Femur (tissue), 1 donor: ENCODE results near the gene AOAH.

Experiments
- DNase-seq: peaks from one replicate; pipeline ENCODE4 v3.0.0-alpha.2; 2017

AOAH gene

DNA sequence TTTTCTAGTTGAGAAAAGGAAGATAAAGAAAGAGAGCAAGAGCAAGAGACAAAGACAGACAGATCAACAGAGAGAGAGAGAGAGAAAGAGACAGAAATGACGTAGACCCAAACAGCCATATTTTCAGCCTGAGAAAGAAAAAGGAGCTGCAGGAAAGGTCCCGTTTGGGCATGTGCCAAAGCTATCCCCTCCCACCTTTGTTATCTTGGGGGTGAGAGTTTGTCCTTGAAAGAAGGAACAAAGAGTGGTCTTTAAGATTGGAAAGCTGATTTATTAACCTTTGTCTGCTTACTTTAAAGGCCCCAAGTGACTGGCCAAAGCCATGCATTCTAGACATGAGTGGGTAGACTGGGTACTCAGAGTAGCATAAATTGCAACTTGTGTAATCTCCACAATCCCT lies 98.2 kb downstream of the AOAH start:
- no peak for DNase-seq

DNA sequence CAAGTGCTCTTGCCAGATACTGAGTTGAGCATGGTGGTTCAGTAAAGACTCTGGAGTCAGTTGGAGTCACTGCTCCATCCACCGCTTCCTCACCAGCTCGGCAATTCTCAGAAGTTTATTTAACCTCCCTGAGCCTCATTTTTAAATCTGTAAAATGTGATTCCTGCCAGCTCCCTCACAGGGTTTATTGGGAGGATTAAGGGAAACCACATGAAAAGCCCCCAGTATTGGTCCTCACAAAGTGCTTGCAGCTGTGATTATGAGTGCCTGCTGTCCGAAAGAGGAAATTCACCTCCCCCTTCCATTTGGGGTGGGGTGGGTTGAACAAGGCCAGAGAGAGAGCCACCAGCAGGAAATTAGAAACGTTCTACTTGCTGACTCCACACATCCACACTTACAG lies 99.0 kb downstream of the AOAH start:
- peak; percentile 34 for DNase-seq

DNA sequence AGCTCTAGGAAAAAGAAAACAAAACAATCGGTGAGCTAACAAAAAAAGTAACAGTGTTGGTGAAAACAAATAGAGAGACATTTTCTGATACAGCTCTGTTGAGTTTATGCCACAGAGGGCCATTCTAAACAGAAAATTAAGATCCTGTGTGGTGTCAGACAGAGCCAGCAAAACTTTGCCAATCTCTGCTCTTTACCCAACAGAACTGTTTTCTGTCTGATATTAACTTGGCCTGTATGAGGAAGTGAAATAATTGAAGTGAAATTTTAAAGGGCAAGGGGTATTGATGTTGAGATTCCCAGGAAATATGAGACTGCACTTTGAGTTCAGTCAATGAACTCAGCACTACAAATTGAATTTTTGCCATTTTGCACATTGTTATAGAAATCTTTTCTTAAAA lies 101.0 kb downstream of the AOAH start:
- no peak for DNase-seq

DNA sequence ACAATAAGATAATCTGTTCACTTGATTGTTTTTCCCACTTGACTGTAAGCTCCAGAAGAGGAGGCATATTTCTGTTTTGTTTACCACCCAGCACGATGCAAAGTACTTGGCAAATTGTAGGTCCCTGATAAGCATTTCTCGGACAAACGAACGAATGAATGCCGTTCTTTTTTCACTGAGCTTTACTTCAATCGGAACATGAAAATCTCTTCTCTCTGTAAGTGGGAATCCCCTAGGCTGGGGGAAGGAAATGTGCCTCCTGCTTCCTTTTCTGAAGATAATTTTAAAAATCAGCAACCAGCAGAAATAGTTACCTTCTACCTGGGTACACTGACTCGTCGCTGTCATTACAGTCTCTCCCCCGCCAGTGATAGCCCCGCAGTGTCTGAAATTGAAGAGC lies 102.9 kb downstream of the AOAH start:
- DNase-seq = no peak

DNA sequence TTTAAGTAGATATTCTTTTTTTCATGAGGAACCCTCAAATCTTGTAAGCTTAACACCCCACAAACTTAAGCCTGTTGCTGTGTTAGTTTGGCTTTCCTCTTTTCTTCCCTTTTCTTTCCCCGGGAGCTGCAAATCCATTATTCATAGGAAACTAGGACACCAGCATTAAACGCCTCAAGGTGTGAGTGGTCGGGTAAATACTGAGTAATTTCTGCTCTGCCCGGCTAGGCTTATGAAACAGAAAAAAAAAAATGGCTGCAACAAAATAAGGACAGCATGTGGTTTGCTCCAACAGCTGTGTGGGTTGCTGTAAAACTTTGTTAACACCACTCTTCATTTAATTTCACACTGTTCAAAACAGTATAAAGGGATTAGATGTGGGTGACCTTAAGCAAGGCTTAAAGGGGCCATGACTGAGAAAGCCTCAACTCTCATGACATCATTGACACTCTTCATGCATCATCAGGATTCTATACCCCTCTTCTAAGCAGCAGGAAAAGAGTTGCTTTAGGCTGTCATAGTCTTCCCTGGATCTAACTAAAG lies 104.1 kb downstream of the AOAH start:
- no peak for DNase-seq

DNA sequence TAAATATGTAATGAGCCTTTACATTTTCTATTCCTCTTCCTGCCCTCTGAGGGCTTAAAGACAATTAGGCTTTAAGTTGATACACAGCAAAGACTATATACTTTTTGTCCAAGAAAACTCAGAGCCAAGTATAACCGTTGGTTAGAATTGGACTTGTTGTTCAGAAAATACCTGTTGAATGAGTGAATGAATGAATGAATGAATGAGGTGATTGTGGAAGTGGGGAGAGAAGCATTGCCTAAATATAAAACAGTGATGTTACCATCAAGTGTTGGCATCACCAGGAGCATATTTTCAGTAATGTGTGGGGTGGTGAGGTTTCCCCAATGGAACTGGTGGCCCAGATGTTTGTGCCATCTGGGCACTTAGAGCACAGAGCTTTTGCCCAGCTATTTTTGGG lies 106.9 kb downstream of the AOAH start:
- no peak for DNase-seq

DNA sequence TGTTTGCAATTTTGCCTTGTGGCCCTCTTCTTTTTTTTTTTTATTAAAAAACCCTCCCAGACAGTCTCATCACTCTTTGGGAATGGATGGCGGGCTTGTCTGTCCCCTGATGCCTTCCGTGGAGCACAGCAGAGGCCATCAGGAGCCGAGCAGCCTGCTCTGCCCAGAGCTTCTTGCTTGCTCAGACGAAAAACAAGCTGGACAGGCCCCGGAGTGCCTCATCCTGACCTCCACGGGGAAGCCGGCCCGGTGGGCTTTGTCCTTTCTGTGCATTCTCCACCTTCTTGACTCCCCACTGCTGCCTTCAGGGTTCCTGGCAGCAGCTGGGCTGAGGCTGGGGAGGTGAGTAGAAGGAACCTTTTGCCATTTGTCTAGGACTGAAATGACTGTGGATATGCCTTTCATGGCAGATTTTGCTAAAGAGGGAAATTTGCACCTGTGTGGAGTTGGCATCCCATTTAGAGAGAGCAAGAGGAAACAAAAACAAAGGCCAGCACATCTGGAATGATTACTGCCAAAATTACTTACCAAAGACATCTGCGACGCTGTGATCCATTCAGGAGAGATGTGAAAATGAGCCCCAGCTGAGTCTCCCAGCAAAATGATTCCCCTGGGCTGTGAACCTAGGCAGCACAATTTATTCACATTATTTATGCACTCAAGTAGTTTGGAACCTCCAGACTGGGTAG lies 108.3 kb downstream of the AOAH start:
- no peak for DNase-seq

DNA sequence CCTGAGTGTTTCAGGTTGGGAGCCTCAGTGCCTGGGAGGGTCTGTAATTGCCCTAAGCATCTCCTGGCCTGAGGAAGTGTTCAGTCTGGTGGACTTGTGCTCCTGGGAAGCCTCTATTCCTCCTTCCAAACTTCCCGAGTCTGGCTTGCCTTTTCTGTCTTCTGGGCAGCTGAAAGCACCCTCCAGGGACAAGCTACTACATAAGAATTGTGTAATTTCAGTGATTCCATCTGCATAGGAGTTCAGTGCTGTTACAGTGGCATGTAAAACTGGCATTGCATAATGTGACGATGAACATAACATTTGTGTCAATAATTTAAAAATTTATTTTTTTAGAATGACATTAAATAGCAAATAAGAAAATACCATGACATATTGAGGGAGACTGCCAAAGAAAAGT lies 109.3 kb downstream of the AOAH start:
- DNase-seq = no peak

DNA sequence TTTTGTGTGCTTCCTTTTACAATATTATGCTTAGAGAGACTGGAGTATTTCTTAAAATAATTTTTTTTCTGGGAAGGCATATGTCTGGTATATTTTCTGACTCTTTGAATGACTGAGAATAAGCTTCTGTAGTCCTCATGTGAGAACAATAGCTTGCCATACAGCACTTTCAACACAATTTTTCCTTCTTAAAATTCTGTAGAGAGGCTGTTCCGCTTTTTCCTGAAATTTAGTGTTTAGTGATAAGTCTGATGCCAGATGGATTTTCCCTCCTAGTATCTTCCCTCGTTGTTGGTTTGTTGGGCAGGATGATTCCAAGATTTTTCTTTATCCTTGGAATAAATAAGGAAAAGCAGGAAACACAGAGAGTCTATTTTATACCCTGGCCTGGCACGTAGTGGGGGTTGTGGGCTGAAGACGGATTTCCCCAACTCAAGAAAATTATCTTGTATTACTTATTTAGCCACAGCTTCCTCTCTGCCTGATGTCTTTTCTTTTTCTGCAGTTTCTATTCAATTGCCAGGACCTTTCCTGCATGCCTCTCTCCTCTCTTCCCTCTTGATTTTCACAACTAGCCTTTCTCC lies 111.2 kb downstream of the AOAH start:
- DNase-seq = no peak

DNA sequence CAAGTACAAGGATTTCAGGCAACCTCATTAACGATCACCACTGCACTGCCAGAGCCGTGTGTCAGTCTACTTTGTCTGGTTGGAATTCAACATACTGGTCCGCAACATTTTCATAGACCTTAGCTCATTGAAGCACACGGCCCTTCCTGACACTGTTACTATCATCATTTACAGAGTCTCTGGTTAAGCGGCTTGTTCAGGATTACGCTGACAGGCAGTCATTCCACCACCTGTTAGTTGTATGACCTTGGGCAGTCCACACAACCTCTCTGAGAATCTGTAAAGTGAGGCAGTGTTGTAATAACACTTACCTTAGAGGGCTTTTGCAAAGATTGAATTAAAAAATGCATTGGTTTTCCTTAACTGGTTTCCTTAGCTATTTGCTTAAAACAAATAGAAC lies 112.6 kb downstream of the AOAH start:
- no peak for DNase-seq

DNA sequence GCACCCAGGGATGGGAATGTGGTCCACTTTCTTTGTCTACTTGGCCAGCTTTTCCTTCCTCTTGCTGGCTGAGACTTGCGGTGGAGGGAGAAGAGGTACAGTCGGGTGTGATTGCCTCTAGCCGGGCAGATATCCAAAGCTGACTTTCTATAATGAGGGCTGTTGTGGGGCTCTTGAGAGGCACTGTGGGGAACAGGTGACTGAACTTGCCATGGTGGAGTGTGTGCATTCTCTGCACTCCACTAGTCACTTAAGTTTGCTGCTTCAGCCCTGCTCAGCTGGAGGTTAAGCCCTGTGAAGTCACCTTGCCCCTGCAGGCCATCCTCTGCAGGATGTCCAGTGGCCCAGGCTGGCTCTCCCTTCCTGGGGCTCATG lies 116.6 kb downstream of the AOAH start:
- no peak for DNase-seq

DNA sequence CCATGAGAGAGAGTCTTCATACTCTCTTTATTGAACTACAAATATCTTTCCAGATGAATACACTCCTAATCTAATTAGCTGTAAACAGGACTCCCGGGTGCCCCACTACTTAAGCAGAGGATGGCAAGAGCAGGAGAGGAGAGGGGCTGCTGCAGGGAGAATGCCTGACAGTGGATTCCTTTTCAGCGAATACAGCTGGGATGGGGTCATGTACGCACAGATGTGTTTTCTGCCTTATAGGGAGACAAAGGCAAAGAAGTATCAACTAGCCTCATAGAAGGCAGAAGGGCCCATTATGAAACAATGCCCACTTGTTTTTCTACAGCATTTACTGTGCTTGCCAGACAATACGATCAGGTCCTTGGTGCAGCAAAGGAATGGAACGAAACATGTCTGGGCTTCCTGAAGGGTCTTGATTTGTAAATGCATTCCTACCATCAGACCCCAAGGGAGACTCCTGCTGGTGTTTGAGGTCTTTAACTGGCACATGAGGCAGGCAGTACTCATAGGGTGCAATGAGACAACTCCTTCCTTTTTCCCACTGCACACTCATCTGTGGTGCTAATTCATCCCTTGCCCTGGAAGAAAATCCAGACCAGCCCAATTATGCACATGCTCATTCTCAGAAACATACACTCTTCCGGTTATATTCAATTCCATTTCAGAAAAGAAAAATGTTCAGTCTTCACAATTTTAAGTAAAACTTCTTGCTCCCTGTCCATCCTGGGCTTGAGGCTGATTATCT lies 117.1 kb downstream of the AOAH start:
- no peak for DNase-seq

DNA sequence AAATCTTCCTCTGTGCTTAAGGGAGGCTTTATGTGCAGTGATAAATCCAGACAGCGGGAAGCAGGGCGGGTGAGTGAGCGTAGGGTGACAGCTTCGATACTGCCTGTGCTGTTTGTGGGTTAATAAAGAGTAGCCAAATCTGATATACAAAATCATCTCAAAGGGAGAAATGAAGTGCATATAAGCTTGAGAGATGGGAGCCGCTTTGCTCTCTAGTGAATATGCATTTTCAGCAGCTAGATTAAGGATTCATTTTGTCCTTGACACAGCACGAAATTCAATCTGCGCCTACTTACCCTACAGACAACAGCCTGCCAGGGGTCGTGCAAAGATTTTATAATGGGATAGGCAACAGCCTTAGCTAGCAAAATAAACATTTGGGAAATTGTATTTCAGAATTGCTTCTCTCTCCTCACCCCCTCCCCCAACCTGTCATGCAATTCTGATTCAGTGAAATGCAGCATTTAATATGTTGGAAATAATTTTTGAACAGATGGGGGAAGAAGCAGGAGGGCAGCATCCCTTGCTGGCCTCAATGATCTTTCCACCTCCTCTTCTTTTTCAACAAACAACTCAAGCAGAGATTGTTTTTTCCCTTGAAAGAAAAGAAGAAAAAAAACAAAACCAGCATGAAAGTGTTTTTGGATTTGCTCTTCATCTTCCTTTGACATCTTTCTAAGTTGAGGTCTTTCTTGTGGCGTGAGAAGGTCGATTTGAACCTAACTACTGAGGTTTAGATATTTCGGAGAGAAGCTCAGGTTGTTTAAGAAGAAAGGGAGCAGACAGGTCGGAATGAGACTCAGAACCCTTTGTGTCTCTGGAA lies 117.9 kb downstream of the AOAH start:
- DNase-seq = no peak

DNA sequence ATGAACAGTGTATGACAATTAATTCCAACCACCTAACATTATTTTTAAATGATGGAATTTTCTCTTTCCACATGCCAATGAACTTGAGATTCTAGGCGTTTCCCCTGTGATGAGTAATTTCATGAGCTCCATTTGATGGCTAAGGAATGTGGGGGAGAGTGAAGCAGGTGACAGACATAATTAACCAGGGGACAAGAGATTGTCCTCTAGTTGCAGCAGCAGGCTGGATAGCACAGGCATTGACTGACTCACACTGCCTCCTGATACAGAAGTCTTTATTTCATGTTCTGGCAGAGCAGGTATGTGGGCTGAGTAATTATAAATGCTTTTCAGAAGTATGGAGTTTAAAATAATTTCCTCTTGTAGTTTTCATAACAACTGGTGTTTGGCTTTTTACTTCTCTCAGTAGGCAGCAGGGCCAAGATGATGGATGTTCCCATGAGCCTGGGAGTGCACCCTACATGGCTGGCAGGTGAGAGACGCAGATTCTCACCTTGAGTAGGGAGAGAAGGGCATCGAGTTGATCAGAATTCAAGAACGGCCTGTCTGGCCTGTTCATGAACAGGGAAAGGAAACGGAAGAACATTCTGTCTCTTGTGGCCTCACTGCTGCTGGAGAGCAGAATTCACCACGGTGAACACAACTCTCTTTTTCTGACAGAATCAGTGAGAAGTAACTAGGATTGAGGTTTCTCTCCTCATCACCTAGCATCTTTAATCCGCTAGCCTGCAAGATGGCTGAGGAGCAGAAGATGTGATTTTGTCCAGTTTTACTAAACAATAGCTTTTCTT lies 118.8 kb downstream of the AOAH start:
- DNase-seq = no peak

DNA sequence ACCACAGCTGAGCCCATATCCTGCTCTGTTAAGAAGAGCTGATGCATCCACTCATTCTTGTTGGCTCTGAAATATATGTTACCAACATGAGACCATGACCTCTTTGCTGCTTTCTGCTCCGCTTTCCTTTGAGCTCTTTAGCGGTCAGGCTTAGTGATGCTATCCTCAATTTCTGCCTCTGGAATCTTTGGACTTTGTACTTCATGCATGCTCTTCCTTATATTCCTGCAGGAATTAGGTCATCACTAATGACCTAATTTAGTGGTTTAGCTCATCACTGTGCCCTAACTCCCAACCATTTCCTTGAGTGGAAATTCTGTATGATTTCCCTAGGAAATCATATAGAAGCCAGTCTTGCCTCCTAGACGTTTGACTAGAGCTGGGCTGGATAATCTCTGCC lies 119.5 kb downstream of the AOAH start:
- DNase-seq = no peak

DNA sequence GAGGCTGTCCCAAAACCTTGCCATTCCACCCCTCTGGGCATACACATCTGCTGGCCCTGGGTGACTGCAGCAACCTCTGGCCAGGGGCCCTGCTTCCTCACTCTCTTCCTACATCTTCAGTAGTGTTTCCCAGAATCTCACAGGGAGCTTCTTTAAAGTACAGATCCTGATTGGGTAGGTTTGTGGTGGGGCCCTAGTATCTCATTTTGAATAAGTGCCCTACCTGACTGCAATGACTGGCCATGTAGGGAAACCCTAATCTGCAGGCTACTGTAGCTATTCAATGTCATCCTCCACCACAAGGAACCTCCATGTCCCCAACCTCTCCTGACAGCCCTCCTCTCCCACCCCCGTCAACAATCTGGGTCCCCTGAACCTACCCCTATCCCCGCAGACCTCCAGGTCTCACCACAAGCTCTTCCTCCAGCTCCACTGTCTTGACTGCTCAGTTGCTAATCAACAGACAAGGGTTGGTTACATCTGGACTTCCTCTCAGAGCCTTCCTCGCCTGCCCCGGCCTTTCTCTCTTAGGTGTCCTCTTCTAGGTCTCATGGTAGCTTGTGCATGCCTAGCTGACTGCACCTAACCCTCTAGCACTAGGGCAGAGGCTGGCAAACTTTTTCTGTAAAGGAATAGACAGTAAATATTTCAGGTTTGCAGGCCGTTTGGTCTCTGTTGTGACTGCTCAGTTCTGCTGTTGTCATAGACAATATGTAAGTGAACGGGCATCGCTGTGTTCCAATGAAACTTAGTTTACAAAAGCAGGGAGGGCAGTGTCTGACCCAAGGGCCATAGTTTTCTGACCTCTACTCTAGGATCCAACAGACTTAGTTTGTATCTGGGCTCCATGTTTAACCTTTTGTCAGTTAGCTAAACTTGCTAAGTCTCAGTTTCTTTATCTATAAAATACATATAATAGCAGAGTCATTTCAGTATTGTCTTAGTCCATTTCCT lies 121.1 kb downstream of the AOAH start:
- DNase-seq = no peak

DNA sequence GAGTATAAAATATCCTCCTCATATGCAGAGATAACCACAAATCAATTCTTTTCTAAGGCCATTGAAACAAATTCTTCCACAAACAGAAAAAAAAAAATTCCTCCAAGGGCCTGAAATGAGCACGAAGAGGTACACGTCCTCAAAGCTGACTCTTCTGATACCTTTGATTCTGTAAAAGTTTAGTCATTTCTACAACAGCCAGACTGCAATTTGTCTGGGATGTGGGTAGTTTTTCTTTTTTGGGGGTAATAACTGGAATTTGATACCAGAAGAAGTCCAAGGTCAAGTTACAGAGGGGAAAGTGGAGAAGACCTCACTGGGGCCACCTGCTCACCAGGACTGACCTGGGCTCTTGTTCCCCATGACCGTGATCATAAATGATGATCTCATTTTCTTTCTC lies 121.8 kb downstream of the AOAH start:
- DNase-seq = no peak

DNA sequence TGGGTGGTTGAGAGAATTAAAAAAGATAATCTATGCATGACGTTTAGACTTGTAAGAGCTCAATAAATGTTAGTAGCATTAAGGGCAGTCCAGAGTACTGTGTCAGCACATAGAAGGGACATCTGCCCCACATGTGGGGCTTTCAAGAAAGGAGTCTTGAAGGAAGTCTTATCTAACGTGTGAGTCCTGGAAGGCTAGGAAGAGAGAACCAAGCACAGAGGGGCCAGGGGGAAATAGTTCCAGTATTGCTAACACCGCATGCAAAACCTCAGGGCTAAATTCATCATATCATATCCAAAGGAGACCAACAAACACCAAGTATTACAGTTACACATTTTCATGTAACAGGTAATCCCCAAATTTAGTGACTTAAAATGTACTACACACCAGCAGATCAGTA lies 122.7 kb downstream of the AOAH start:
- DNase-seq = no peak

DNA sequence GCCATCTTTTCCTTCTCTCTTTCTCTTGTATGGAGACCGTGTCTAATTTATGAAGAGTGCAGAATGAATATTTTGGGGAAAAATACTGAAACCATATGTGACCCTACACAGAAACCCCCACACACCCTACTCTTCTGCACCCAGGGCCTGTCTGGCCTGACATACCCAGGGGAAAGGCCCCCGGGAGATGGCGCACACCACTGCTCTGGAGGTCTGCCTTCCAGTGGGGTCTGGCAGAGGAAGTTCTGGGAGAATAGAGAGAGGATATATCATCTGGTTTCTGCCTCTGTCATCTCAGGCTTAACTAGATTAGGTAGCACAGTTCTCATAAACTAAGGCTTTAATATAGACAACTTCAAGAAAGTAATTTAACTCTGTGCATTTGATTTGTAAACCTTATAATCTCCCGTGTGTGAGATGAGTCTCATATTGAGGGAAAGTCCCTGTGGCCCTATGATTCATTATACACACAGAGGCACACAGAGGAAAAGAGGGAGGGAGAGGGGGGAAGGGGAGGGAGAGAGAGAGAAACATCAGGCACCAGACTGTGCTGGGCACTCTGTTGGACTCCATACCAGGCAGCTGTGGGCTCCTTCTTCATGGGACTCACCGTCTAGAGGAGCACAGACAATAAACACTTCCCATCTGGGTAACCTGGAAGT lies 123.3 kb downstream of the AOAH start:
- DNase-seq = no peak

DNA sequence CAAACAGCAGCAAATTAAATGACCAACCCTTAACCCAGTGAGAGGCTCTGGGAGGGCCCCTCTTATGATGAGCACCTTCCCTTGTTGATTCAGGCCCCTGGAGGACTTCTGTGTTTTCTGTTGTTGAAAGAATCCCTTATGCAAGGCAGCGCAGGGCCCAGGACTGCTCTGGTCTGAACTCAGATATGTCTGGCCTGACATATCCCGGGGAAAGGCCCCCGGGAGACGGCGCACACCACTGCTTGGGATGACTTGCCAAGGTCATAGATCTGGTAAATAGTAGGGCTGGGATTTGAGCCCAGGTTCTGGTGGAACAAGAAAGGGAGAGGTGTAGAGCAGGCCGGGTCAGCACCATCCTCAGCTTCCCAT lies 124.0 kb downstream of the AOAH start:
- DNase-seq = no peak
